ENCODE measurements around the gene SCARB2. TPM values are rescaled to one million over a fixed set of nuclear protein-coding genes. Genes with fewer than 3 reads are reported as not detected.
"Not testable (repeated sequence)": the region's sequence is repeated elsewhere in the genome, so short reads cannot be mapped to it uniquely, and the experiment has no call there.

SCARB2 gene
- total RNA-seq: 181 TPM

- DNase-seq: peak; percentile 93
Observed at GRCh38 chr4:76213415-76214176, at the start of gene SCARB2. SCARB2 (minus strand) TSS chr4:76213824; CDS start chr4:76213543, 281 bp downstream.

GRCh38 chr4:76260571-76260970, 46.9 kb upstream of the SCARB2 start:
- no peak for DNase-seq

- DNase-seq: no peak
Observed at GRCh38 chr4:76257824-76258223, 44.2 kb upstream of the SCARB2 start.

- DNase-seq: no peak
Observed at GRCh38 chr4:76256968-76257367, 43.3 kb upstream of the SCARB2 start.

GRCh38 chr4:76256032-76256431, 42.4 kb upstream of the SCARB2 start:
- DNase-seq: no peak

GRCh38 chr4:76253511-76253910, 39.9 kb upstream of the SCARB2 start:
- no peak for DNase-seq

- DNase-seq: no peak
Observed at GRCh38 chr4:76252271-76252653, 38.6 kb upstream of the SCARB2 start.

GRCh38 chr4:76251441-76252270, 38.0 kb upstream of the SCARB2 start, which contains the start of gene FAM47E:
FAM47E (plus strand) TSS chr4:76251721; CDS start chr4:76251747, 26 bp downstream.
- DNase-seq: peak; percentile 81

- peak; percentile 15 for DNase-seq
Observed at GRCh38 chr4:76250962-76251361, 37.3 kb upstream of the SCARB2 start.

- DNase-seq: no peak
Observed at GRCh38 chr4:76246852-76247251, 33.2 kb upstream of the SCARB2 start.

GRCh38 chr4:76246025-76246424, 32.4 kb upstream of the SCARB2 start:
- no peak for DNase-seq

GRCh38 chr4:76243877-76244276, 30.3 kb upstream of the SCARB2 start:
- DNase-seq: not testable (repeated sequence)

GRCh38 chr4:76240236-76240635, 26.6 kb upstream of the SCARB2 start:
- DNase-seq: no peak

GRCh38 chr4:76238701-76239100, 25.1 kb upstream of the SCARB2 start:
- DNase-seq: no peak

GRCh38 chr4:76238236-76238635, 24.6 kb upstream of the SCARB2 start:
- peak; percentile 32 for DNase-seq

- DNase-seq: peak; percentile 48
Observed at GRCh38 chr4:76235915-76236314, 22.3 kb upstream of the SCARB2 start.

- DNase-seq: no peak
Observed at GRCh38 chr4:76235407-76235806, 21.8 kb upstream of the SCARB2 start.

GRCh38 chr4:76234679-76235044, 21.0 kb upstream of the SCARB2 start:
- DNase-seq: no peak

GRCh38 chr4:76233967-76234678, 20.5 kb upstream of the SCARB2 start:
- DNase-seq: peak; percentile 12

GRCh38 chr4:76233529-76233928, 19.9 kb upstream of the SCARB2 start:
- peak; percentile 25 for DNase-seq

- DNase-seq: peak; percentile 16
Observed at GRCh38 chr4:76233083-76233482, 19.5 kb upstream of the SCARB2 start.

- DNase-seq: no peak
Observed at GRCh38 chr4:76232681-76233080, 19.1 kb upstream of the SCARB2 start.

- no peak for DNase-seq
Observed at GRCh38 chr4:76226418-76226817, 12.8 kb upstream of the SCARB2 start.
